GM12801 (cell line): Measurements from ENCODE around the gene GGA2.

ENCODE experiments used
- CTCF ChIP-seq: IDR thresholded peaks from one replicate; pipeline ENCODE4 v1.5.1; 2011; ENCODE audit warnings: control low read depth; ENCODE audit not compliant: insufficient read length; ENCODE audit errors: extremely low read depth

GGA2 gene

GRCh38 chr16:23499801-23500200 is 10.5 kb downstream of the GGA2 start:
- no peak for TF ChIP-seq CTCF

GRCh38 chr16:23498863-23499262 is 11.4 kb downstream of the GGA2 start:
- TF ChIP-seq CTCF, result no peak

- no peak for TF ChIP-seq CTCF
These were observed 12.8 kb downstream of the GGA2 start for GRCh38 chr16:23497543-23497868.

GRCh38 chr16:23496821-23497542 is 13.3 kb downstream of the GGA2 start:
- no peak for TF ChIP-seq CTCF

- TF ChIP-seq CTCF, result no peak
These were observed 14.6 kb downstream of the GGA2 start for GRCh38 chr16:23495671-23496070.

GRCh38 chr16:23494188-23494587 is 16.1 kb downstream of the GGA2 start:
- no peak for TF ChIP-seq CTCF

GRCh38 chr16:23491490-23492391 is 18.6 kb downstream of the GGA2 start:
- no peak for TF ChIP-seq CTCF
